Upper lobe of right lung (tissue), 1 donor: Measurements from ENCODE around the gene ALB. TPM values are rescaled to one million over a fixed set of nuclear protein-coding genes. Genes with fewer than 3 reads are reported as not detected.
"Not testable (repeated sequence)": the region's sequence is repeated elsewhere in the genome, so short reads cannot be mapped to it uniquely, and the experiment has no call there.

Experiments used
- ATAC-seq: fragments of 200-7000 bp; cut with Tn5 transposase; one replicate; pipeline ENCODE4 v1.9.1; 2020; ENCODE audit warnings: mild to moderate bottlenecking, moderate library complexity
- DNase-seq: peaks from one replicate; pipeline ENCODE4 v3.0.0-alpha.2; 2020
- H3K27ac ChIP-seq: fragments of 200-600 bp; one replicate; pipeline ENCODE4 v1.8.0; 2022
- H3K27me3 ChIP-seq: fragments of 200-600 bp; one replicate; pipeline ENCODE4 v1.8.0; 2022; ENCODE audit warnings: mild to moderate bottlenecking
- H3K36me3 ChIP-seq: fragments of 200-600 bp; one replicate; pipeline ENCODE4 v1.8.0; 2022
- H3K4me1 ChIP-seq: fragments of 200-600 bp; one replicate; pipeline ENCODE4 v1.8.0; 2022
- H3K4me3 ChIP-seq: fragments of 200-600 bp; one replicate; pipeline ENCODE4 v1.8.0; 2022; ENCODE audit warnings: mild to moderate bottlenecking
- H3K9me3 ChIP-seq: fragments of 200-600 bp; one replicate; pipeline ENCODE4 v1.8.0; 2022
- CTCF ChIP-seq: fragments of 200-600 bp; IDR thresholded peaks from one replicate; pipeline ENCODE4 v1.8.0; 2022; ENCODE audit warnings: antibody characterized with exemption
- intact Hi-C: fragments of 100-400 bp; cut with DNase I; formaldehyde crosslinking; loops from one replicate; pipeline ENCODE4 v1.11.0; 2022
- long read RNA-seq: library from polyadenylated mRNA; unstranded; transcript quantifications from one replicate; pipeline ENCODE4 v2.0.0, GENCODE V29; 2021
- total RNA-seq: library from RNA; stranded (reverse); fragmentation: NEBNext Ultra II Directional; extraction: Animal tissue kit (Norgen Biotek cat#: 25700); gene quantifications from one replicate; pipeline ENCODE4 v1.2.1, GENCODE V29; 2021
- donor health status: DM: no; HTN: yes; CAD: no; lungs with severe emphysema.

ALB gene
- 2.9 TPM for total RNA-seq
- long read RNA-seq = 0 reads

- no peak for DNase-seq
- TF ChIP-seq CTCF = no peak
- no peaks in the 10 kb centered on the region for H3K36me3 ChIP-seq
- intact Hi-C loops = no loop called here
- H3K4me1 ChIP-seq = no peaks in the 10 kb centered on the region
- H3K27me3 ChIP-seq = no peaks in the 10 kb centered on the region
- H3K9me3 ChIP-seq = no peaks in the 10 kb centered on the region
- H3K27ac ChIP-seq = no peak within 1 kb of the TSS
- no peak for ATAC-seq
- H3K4me3 ChIP-seq = no peak within 1 kb of the TSS
Measured at GRCh38 chr4:73404042-73404441, at the start of gene ALB. TSS of gene ALB (plus strand) at chr4:73404287. CDS start at chr4:73404328, 41 bp downstream.

- H3K9me3 ChIP-seq, H3K27me3 ChIP-seq, H3K27ac ChIP-seq, ATAC-seq, H3K36me3 ChIP-seq, H3K4me1 ChIP-seq, H3K4me3 ChIP-seq, DNase-seq, intact Hi-C loops: not testable (repeated sequence)
Measured at GRCh38 chr4:73357174-73357573, 46.9 kb upstream of the ALB start.

GRCh38 chr4:73369506-73370199, 34.4 kb upstream of the ALB start:
- intact Hi-C loops, H3K36me3 ChIP-seq, H3K27ac ChIP-seq, H3K4me3 ChIP-seq, H3K9me3 ChIP-seq, H3K27me3 ChIP-seq, ATAC-seq, H3K4me1 ChIP-seq, DNase-seq: not testable (repeated sequence)

GRCh38 chr4:73375328-73375741, 28.8 kb upstream of the ALB start:
- ATAC-seq = no peak
- DNase-seq = no peak
- Histone ChIP-seq H3K4me3 (no peak overlapping the region), H3K4me1 (no peaks in the 10 kb centered on the region), H3K36me3 (no peaks in the 10 kb centered on the region), H3K9me3 (no peaks in the 10 kb centered on the region), H3K27me3 (no peaks in the 10 kb centered on the region), H3K27ac (no peak overlapping the region)
- TF ChIP-seq CTCF = no peak
- intact Hi-C loops = no loop called here

- Histone ChIP-seq H3K27ac (no peak overlapping the region), H3K27me3 (no peaks in the 10 kb centered on the region), H3K4me3 (no peak overlapping the region), H3K4me1 (no peaks in the 10 kb centered on the region), H3K36me3 (no peaks in the 10 kb centered on the region), H3K9me3 (no peaks in the 10 kb centered on the region)
- intact Hi-C loops = no loop called here
- DNase-seq = no peak
- TF ChIP-seq CTCF = no peak
- no peak for ATAC-seq
Measured at GRCh38 chr4:73376251-73376650, 27.8 kb upstream of the ALB start.

GRCh38 chr4:73376976-73377375, 27.1 kb upstream of the ALB start:
- no peaks in the 10 kb centered on the region for H3K4me1 ChIP-seq
- H3K9me3 ChIP-seq = no peaks in the 10 kb centered on the region
- intact Hi-C loops = no loop called here
- ATAC-seq = no peak
- DNase-seq = no peak
- H3K27ac ChIP-seq = no peak overlapping the region
- TF ChIP-seq CTCF = no peak
- no peaks in the 10 kb centered on the region for H3K36me3 ChIP-seq
- H3K27me3 ChIP-seq = no peaks in the 10 kb centered on the region
- no peak overlapping the region for H3K4me3 ChIP-seq

GRCh38 chr4:73378887-73379286, 25.2 kb upstream of the ALB start:
- no peak for DNase-seq
- intact Hi-C loops = no loop called here
- Histone ChIP-seq H3K27ac (no peak overlapping the region), H3K9me3 (no peaks in the 10 kb centered on the region), H3K27me3 (no peaks in the 10 kb centered on the region), H3K4me3 (no peak overlapping the region), H3K36me3 (no peaks in the 10 kb centered on the region), H3K4me1 (no peaks in the 10 kb centered on the region)
- ATAC-seq = no peak
- no peak for TF ChIP-seq CTCF
